Stimulated activated CD4-positive, alpha-beta T cell treated with anti-CD3 and anti-CD28 coated beads, Interleukin-4, amount 100 ng/mL, for 24 hours (primary cell): ENCODE results near the gene SSB.
"Not testable (repeated sequence)": the region's sequence is repeated elsewhere in the genome, so short reads cannot be mapped to it uniquely, and the experiment has no call there.

Experiments used
- DNase-seq: peaks from one replicate; pipeline ENCODE4 v3.0.0-alpha.2; 2020

The SSB gene

DNA sequence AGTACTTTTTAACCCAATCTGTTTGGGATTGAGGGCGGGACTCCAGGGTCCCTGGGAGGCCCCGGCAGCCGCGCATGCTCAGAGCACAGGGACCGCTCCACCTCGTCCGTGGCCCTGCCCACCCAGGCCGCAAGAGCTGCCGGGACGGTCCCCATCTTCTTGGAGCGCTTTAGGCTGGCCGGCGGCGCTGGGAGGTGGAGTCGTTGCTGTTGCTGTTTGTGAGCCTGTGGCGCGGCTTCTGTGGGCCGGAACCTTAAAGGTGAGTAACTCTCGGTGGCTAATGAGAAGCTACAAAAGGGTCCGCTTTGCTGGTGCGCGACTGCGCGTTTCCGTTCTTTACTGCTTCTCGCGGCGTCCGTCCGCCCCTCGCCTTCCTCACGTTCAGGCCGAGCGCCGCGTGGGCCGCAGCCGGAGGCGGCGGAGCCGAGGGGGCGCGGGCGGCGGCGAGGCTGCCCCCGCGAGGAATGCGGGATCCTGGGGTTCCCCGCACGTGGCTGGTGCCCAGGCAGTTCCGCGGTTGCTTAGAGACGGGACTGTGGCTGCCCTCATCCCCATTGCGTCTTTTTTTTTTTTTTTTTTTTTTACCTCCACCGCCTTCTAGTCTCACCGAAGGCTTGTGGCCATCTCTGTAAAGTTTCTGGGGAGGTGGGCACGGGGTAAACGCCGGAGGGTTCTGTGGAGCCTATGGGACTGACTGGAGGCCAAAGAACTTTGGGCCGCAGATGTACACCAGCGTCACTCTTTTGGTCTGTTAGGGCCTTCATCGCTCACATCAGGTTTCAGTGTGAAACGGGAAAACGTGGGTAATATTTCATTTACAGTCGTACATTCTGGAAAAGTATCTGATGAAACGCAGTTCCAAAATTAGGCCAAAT, at the start of gene SSB:
TSS of gene SSB (plus strand) at position 154 of the 875 bp plus-strand sequence. CDS start 2,090 bp downstream, outside the sequence.
- DNase-seq = peak; percentile 97

GRCh38 chr2:169752752-169753151, 45.9 kb upstream of the SSB start:
- no peak for DNase-seq

- no peak for DNase-seq
These were observed 43.4 kb upstream of the SSB start for GRCh38 chr2:169755083-169755870.

DNA sequence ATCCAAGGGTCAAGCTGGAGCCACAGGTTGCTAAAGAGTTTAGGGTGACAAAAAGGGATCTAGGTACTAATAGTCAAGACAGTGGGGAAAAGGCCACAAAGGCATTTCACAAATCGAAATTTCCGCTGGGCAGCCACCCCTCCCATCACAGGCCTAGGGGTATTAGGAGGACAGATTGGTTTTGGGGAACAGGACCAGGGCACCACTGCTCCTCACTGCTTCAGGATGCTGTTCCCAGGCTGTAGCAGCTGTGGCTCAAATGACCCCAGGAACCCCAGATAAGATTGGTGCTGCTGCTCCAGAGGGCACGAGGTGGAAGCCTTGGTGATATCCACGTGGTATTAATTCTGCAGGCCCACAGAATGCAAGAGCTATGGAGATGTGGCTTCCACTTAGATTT, 42.3 kb upstream of the SSB start:
- no peak for DNase-seq

DNA sequence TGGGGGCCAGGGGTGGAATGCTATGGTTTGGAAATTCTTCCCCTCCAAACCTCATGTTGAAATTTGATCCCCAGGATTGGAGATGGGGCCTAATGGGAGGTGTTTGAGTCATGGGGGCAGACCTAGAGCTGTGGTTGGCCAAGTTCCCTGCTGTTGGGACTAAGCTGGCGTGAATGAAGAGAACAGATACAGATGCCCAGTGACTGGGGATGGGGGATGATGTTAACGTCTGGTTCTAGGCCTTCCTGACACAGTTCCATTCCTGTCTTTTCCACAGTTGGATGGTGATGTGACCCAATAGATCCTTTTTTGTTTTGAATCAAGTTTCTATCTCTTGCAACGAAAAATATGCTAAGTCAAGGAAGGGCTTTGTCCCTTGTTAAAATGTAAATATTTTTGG, 41.3 kb upstream of the SSB start:
- DNase-seq = no peak

DNA sequence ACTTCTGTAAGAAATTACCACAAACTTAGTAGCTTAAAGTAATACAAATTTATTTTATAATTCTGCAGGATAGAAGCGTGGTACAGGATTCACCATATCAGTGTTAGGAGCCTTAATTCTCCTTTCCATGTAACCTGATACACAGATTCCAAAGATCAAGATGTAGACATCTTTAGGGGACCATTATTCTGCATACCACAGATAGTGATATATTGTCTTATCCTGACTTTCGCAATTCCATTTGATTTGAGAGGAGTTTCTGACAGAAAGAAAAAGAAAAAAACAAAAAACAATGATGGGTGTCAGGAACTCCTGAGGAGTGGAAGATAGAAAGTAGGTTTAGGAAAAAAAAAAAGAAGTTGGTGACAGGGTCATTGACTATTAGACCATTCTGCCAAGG, 40.9 kb upstream of the SSB start:
- DNase-seq = no peak

GRCh38 chr2:169759987-169760386, 38.7 kb upstream of the SSB start:
- DNase-seq = no peak

DNA sequence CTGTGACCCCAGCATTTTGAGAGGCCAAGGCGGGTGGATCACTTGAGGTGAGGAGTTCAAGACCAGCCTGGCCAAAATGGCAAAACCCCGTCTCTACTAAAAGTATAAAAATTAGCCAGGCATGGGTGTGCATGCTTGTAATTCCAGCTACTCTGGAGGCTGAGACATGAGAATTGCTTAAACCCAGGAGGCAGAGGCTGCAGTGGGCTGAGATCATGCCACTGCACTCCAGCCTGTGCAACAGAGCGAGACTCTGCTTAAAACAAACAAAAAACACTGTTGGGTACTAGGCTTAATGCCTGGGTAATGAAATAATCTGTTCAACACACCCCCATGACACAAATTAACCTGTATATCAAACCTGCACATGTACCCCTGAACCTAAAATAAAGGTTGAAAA, 37.9 kb upstream of the SSB start:
- DNase-seq = not testable (repeated sequence)

- DNase-seq = no peak
These were observed 37.3 kb upstream of the SSB start for GRCh38 chr2:169761251-169761969.

DNA sequence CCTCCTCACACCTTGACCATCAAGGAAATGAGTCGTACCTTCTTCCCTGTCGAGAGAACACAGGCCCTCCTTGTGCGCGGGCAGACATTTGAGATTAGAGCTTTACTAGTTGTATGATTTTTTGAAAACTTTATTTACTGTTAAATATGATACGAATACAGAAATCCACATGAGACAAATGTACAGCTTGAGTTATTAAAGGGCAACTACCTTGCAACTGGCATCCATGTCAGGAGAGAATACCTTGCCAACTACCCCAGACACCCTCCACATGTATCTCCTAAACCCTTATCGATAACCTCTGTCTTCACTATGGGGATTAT, 36.7 kb upstream of the SSB start:
- no peak for DNase-seq

GRCh38 chr2:169765523-169765922, 33.1 kb upstream of the SSB start:
- DNase-seq = no peak

DNA sequence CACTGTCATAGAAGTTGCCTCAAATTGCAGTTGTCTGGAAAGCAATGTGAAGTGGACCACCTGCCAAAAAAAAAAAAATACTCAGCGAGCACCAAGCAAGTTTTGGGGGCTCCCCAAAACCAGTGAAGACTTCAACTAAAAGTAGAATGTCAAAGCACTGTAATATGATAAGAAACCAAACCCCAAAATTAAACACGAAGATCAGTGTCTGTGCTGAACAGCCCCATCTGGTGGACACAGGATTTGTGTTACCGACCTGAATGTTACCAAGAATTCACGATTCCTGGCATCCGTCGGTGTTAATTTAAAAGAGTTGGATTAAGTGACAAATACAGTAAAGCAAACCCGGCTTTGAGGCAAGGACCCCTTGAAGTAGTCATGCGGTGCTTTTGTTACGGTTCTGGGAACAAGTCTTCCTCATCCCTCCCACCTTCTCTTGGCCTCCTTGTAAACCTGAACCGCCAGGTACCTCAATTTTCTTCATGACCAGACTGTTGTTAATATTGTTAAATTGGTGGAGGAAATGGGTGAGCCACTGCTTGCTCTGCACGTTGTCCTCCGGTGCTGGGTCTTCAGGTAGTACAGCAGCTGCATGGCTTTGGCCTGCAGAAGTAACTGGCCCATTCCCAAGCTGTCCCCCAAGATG, 31.3 kb upstream of the SSB start:
- peak; percentile 63 for DNase-seq

DNA sequence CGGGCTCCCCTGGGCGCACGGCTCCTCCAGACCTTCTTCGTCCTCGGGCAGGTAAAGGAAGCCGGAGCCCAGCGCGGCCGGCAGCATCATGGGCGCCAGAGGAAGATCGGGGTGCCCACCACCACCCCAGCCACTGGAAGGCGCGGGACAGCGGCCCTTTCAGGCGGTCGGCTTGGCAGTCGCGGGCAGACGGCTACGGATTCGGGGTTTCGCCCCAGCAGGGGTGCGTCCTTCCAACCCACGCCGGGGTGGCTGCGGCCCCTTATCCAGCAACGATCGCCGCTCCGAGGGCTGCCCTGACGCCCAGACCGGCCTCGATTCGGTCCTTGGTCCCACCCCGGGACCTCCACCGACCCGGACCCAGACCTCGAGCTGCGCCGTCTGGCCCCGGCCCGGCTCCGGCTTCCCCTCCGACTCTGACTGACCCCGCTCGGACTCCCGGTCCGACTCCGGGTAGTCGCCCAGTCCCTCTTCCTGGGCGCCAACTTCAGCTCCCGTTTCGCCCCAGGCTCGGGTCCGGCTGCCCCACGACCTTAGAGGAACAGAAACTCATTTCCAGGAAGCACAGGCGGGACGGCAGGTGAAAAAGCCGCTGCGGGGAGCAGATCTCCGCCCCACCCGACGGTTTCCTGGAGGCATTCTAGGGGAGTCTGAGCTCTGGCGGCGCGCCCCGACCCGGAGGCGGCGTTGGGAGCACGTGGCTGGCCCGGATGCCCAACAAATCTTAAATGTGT, 30.2 kb upstream of the SSB start:
- DNase-seq = peak; percentile 11

- DNase-seq = no peak
These were observed 27.6 kb upstream of the SSB start for GRCh38 chr2:169771021-169771420.

GRCh38 chr2:169771612-169772011, 27.1 kb upstream of the SSB start:
- DNase-seq = no peak

DNA sequence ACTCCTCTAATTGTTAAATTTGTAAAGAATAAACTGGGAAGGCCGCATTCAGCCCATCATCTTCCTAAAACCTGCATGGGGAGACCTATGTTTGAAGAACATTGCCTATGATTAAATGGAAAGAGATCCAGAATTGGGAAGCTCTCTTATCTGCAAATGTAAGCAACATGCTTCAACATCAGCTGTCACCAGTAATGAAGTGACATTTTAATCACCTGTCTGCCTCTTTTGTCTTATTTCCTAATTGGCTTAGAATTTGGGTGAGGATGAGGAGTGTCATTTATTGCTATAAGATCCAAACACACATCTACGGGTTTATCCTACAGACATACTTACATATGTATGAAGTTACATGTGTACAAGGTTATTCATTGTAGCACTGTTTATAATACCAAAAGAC, 26.0 kb upstream of the SSB start:
- DNase-seq = no peak

GRCh38 chr2:169775354-169775753, 23.3 kb upstream of the SSB start:
- no peak for DNase-seq

DNA sequence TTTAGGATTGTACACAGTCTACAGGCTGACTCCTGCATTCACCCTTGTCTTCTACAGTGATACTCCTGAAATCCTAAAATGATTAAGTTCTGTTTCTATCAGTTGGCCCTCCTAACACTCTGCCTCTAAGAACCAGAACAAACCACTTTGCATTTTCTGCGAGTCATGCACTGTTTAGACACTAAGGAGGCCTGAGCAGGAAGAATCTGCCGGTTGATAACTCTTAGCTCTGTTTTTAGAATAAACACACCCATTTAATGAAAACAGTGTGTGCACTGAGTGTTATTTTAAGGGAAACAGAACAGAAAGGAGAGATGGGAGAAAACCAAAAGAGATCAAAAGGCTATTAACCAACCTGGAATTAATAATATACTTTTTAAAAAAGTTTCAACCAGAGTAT, 22.9 kb upstream of the SSB start:
- no peak for DNase-seq

- DNase-seq = no peak
These were observed 22.4 kb upstream of the SSB start for GRCh38 chr2:169776252-169776761.

GRCh38 chr2:169778446-169778845, 20.2 kb upstream of the SSB start:
- no peak for DNase-seq

GRCh38 chr2:169781249-169782013, 17.2 kb upstream of the SSB start:
- DNase-seq = no peak
